HFFc6 (cell line): Measurements from ENCODE around the gene GATAD2A. TPM values are rescaled to one million over a fixed set of nuclear protein-coding genes. Genes with fewer than 3 reads are reported as not detected.

ENCODE experiments used
- DNase-seq: peaks from one replicate; pipeline ENCODE4 v3.0.0-alpha.2; 2018
- H3K27ac Mint-ChIP-seq: 2 replicates; pipeline ENCODE4 v1.8.0; 2020; ENCODE audit warnings: mild to moderate bottlenecking, mixed read lengths
- H3K27me3 Mint-ChIP-seq: 2 replicates; pipeline ENCODE4 v1.8.0; 2021; ENCODE audit warnings: mild to moderate bottlenecking, moderate library complexity, mixed read lengths; ENCODE audit not compliant: insufficient read depth
- H3K36me3 Mint-ChIP-seq: 2 replicates; pipeline ENCODE4 v1.8.0; 2021; ENCODE audit warnings: low read depth, mixed read lengths
- H3K4me1 Mint-ChIP-seq: 2 replicates; pipeline ENCODE4 v1.8.0; 2020; ENCODE audit warnings: low read depth, mixed read lengths
- H3K4me3 Mint-ChIP-seq: 2 replicates; pipeline ENCODE4 v1.8.0; 2020; ENCODE audit warnings: mild to moderate bottlenecking, moderate library complexity, mixed read lengths
- H3K9me3 Mint-ChIP-seq: 2 replicates; pipeline ENCODE4 v1.8.0; 2020; ENCODE audit warnings: mild to moderate bottlenecking, mixed read lengths
- CTCF ChIP-seq: fragments of 200-600 bp; sonication (generic); IDR thresholded peaks from 2 replicates; pipeline ENCODE4 v1.5.0; 2021; ENCODE audit warnings: antibody characterized with exemption, mild to moderate bottlenecking
- total RNA-seq, 6 experiments: library from RNA; stranded (reverse); fragmentation: NEBNext Ultra II Directional; extraction: Animal tissue kit (Norgen Biotek cat#: 25700); gene quantifications; 2 replicates in 1 of 6; 3 replicates in 5 of 6; pipeline ENCODE4 v1.2.3, GENCODE V29; 2021

Gene GATAD2A
- total RNA-seq, 6 experiments from 2014 or later = 107 to 123 (median 112) TPM

GRCh38 chr19:19446655-19447437, 41.4 kb downstream of the GATAD2A start:
- Mint-ChIP-seq H3K27ac (peak overlapping the region; percentile 60), H3K27me3 (no peaks in the 10 kb centered on the region; the same call in 1 of the 2 replicates), H3K4me1 (peaks cover 43% of the 10 kb centered on the region), H3K4me3 (no peak overlapping the region), H3K36me3 (peaks cover 11% of the 10 kb centered on the region), H3K9me3 (no peaks in the 10 kb centered on the region)
- no peak for DNase-seq
- TF ChIP-seq CTCF = no peak

- H3K4me3 Mint-ChIP-seq = no peak overlapping the region
- no peak for TF ChIP-seq CTCF
- no peaks in the 10 kb centered on the region; the same call in 1 of the 2 replicates for H3K27me3 Mint-ChIP-seq
- H3K36me3 Mint-ChIP-seq = peaks cover 11% of the 10 kb centered on the region
- H3K4me1 Mint-ChIP-seq = peaks cover 49% of the 10 kb centered on the region
- H3K27ac Mint-ChIP-seq = peak overlapping the region; percentile 60
- H3K9me3 Mint-ChIP-seq = no peaks in the 10 kb centered on the region
- no peak for DNase-seq
These were observed 42.2 kb downstream of the GATAD2A start for GRCh38 chr19:19447536-19448237.

- no peaks in the 10 kb centered on the region; the same call in 1 of the 2 replicates for H3K27me3 Mint-ChIP-seq
- H3K27ac Mint-ChIP-seq = no peak overlapping the region; the same call in 1 of the 2 replicates
- peaks cover 11% of the 10 kb centered on the region for H3K36me3 Mint-ChIP-seq
- no peaks in the 10 kb centered on the region for H3K9me3 Mint-ChIP-seq
- H3K4me3 Mint-ChIP-seq = no peak overlapping the region
- no peak for DNase-seq
- peaks cover 49% of the 10 kb centered on the region for H3K4me1 Mint-ChIP-seq
- TF ChIP-seq CTCF = no peak
These were observed 42.7 kb downstream of the GATAD2A start for GRCh38 chr19:19448238-19448544.

DNA sequence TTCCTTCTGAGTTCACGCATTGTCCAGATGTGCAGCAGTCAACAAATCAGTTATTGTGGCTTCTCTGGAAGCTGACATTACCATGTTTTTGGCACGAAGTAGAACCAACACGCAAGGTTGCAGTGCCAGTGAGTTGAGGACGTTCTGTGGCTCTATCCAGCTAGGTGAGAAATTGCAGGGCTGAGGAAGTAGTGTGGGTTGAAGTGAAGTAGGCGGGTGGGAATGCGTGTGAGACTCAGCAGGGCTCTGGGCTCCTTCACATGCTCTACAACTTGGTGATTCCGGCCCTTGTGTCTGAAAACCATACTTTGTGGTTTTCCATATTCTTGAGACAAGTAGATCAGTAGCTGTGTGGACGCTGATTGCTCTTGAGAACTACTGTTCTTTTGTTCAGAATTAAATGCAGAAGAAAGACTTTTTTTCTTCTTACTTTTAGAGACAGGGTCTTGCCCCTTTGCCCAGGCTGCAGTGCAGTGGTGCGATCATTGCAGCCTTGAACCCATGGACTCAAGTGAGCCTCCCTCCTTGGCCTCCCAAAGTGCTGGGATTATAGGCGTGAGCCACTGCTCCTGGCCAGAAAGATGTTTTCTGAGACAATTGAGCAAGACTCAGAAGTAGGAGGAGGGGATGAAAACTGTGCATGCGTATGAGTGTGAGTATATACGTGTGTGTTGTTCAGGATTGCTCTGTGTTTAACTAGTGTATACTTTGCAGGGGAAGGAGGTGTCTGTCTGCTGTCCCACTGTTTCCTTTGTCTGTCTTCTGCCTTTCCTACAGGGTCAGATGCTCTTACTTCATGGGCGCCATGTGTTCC, 46.2 kb downstream of the GATAD2A start:
- no peak for DNase-seq
- no peak overlapping the region for H3K4me3 Mint-ChIP-seq

More for the DNA sequence above, 46.2 kb downstream of the GATAD2A start:
- TF ChIP-seq CTCF = no peak
- Mint-ChIP-seq H3K4me1 (peaks cover 27% of the 10 kb centered on the region), H3K36me3 (peaks cover 4% of the 10 kb centered on the region; the same call in 1 of the 2 replicates), H3K27me3 (no peaks in the 10 kb centered on the region; the same call in 1 of the 2 replicates), H3K9me3 (no peaks in the 10 kb centered on the region), H3K27ac (no peak overlapping the region)
